A549 (cell line): Measurements from ENCODE around the gene SCG2.

ENCODE experiments used
- MAFK ChIP-seq: fragments of 450-650 bp; IDR thresholded peaks from 2 replicates; pipeline ENCODE4 v1.6.1; 2014; ENCODE audit not compliant: partially characterized antibody
- RAD21 ChIP-seq, 2 experiments: fragments of >200 bp in 1 of 2; sonication (Bioruptor Twin) in 1 of 2; formaldehyde crosslinking in 1 of 2; IDR thresholded peaks in 1 of 2; conservative IDR thresholded peaks in 1 of 2; 2 replicates in 1 of 2; 3 replicates in 1 of 2; pipeline ENCODE4 v1.6.1; 2012 to 2018; ENCODE audit warnings: inconsistent platforms in 1 of 2

GRCh38 chr2:223644136-223644535 is 42.0 kb upstream of the SCG2 start:
- no peak for TF ChIP-seq MAFK
- TF ChIP-seq RAD21 (conservative IDR thresholded peaks at IDR 0.05 in 1 of 2, IDR thresholded peaks at IDR 0.05 in 1 of 2): no peak
